Osteoblast (primary cell): ENCODE measurements around the gene EGLN1. TPM values are rescaled to one million over a fixed set of nuclear protein-coding genes. Genes with fewer than 3 reads are reported as not detected.
A peak's percentile ranks its signal among the peaks of the same experiment; 100 is the strongest.

Experiments used
- DNase-seq: peaks from one replicate; pipeline ENCODE4 v3.0.0; 2011; ENCODE audit warnings: low spot score, mixed read lengths; ENCODE audit not compliant: insufficient read length; ENCODE audit errors: missing footprints
- H2AFZ ChIP-seq: 2 replicates; pipeline ENCODE4 v1.6.0; 2011; ENCODE audit warnings: mild to moderate bottlenecking, low read length
- H3K27ac ChIP-seq: 2 replicates; pipeline ENCODE4 v1.5.1; 2011; ENCODE audit warnings: mild to moderate bottlenecking, low read depth, low read length, moderate library complexity
- H3K27me3 ChIP-seq: 2 replicates; pipeline ENCODE4 v1.6.0; 2012; ENCODE audit warnings: mild to moderate bottlenecking, control low read depth, inconsistent platforms, low read length, moderate library complexity; ENCODE audit not compliant: insufficient read depth
- H3K36me3 ChIP-seq: 2 replicates; pipeline ENCODE4 v1.5.1; 2011; ENCODE audit warnings: mild to moderate bottlenecking, low read length, control low read depth, moderate library complexity; ENCODE audit not compliant: insufficient read depth
- H3K4me1 ChIP-seq: 2 replicates; pipeline ENCODE4 v1.5.1; 2011; ENCODE audit warnings: mild to moderate bottlenecking, low read length, control low read depth, moderate library complexity; ENCODE audit not compliant: insufficient read depth
- H3K4me2 ChIP-seq: 2 replicates; pipeline ENCODE4 v1.6.0; 2011; ENCODE audit warnings: mild to moderate bottlenecking, low read length; ENCODE audit not compliant: insufficient read depth
- H3K4me3 ChIP-seq: fragments of 200-600 bp; sonication (generic); 3 replicates; pipeline ENCODE4 v1.5.1; 2012; ENCODE audit warnings: mild to moderate bottlenecking, low read length, inconsistent platforms; ENCODE audit not compliant: insufficient read depth
- H3K79me2 ChIP-seq: 2 replicates; pipeline ENCODE4 v1.6.0; 2012; ENCODE audit warnings: mild to moderate bottlenecking, low read length, control low read depth, inconsistent platforms; ENCODE audit not compliant: insufficient read depth
- H3K9me3 ChIP-seq: 2 replicates; pipeline ENCODE4 v1.5.1; 2011; ENCODE audit warnings: low read depth, low read length, control low read depth
- H4K20me1 ChIP-seq: 2 replicates; pipeline ENCODE4 v1.6.0; 2012; ENCODE audit warnings: mild to moderate bottlenecking, low read length, control low read depth; ENCODE audit not compliant: insufficient read depth
- total RNA-seq: library from RNA; depleted of rRNA; stranded (reverse); fragments of >200 nt; gene quantifications from 2 replicates; pipeline ENCODE4 v1.2.3, GENCODE V29; 2012
- TF ChIP-seq, protein P1 (sequence below): IDR thresholded peaks from 2 replicates; pipeline ENCODE4 v1.5.1; 2011; ENCODE audit warnings: mild to moderate bottlenecking, low read depth, low read length, moderate library complexity; ENCODE audit errors: extremely low read depth

The EGLN1 gene
- total RNA-seq, 1 donor = 52.5 TPM

- TF ChIP-seq, protein P1, sequence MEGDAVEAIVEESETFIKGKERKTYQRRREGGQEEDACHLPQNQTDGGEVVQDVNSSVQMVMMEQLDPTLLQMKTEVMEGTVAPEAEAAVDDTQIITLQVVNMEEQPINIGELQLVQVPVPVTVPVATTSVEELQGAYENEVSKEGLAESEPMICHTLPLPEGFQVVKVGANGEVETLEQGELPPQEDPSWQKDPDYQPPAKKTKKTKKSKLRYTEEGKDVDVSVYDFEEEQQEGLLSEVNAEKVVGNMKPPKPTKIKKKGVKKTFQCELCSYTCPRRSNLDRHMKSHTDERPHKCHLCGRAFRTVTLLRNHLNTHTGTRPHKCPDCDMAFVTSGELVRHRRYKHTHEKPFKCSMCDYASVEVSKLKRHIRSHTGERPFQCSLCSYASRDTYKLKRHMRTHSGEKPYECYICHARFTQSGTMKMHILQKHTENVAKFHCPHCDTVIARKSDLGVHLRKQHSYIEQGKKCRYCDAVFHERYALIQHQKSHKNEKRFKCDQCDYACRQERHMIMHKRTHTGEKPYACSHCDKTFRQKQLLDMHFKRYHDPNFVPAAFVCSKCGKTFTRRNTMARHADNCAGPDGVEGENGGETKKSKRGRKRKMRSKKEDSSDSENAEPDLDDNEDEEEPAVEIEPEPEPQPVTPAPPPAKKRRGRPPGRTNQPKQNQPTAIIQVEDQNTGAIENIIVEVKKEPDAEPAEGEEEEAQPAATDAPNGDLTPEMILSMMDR = no peak
- Histone ChIP-seq H3K9me3 (no peaks in the 10 kb centered on the region), H4K20me1 (peaks cover 53% of the 10 kb centered on the region), H3K27ac (no peak overlapping the region), H3K27me3 (no peaks in the 10 kb centered on the region), H3K79me2 (peaks cover 69% of the 10 kb centered on the region), H3K4me3 (peak overlapping the region; percentile 49), H3K4me1 (peaks cover 40% of the 10 kb centered on the region), H3K36me3 (no peaks in the 10 kb centered on the region), H2AFZ (no peak overlapping the region), H3K4me2 (peak overlapping the region; percentile 98)
- no peak for DNase-seq
These were observed 87.1 kb downstream of the EGLN1 start for GRCh38 chr1:231334952-231335351.

DNA sequence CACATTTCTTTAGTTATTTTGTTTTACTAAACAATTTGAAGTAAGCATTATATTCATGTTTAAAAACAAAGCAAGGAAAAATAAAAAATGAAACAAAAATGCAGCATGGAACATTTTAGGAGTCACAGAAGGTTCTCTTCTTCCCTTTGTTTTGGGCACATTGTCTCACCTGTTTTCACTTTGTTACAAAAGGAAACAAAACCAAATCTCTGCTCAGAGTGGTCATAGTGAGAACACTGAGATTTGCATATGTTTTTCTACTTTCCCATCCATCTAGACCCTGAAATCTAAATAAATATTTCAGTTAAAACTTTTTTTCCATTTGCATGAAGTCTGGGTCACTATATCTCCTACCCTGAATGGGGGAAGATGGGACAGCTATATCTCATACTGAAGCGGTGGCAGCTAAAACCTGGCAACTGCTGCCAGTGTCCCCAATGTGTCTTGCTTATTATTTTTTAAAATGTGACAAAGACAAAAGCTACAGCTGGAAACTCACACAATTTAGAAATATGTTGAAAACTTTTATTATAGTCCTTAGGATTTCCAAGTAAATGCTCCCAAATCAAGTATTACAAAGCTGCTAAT, 87.9 kb downstream of the EGLN1 start:
- TF ChIP-seq, protein P1 = no peak

GRCh38 chr1:231332761-231333160, 89.3 kb downstream of the EGLN1 start:
- Histone ChIP-seq H3K4me1 (peaks cover 32% of the 10 kb centered on the region), H3K79me2 (peaks cover 51% of the 10 kb centered on the region)

More for the DNA sequence above, 87.9 kb downstream of the EGLN1 start:
- Histone ChIP-seq H2AFZ (no peak overlapping the region), H3K4me2 (peak overlapping the region; percentile 98), H3K27me3 (no peaks in the 10 kb centered on the region), H3K4me1 (peaks cover 35% of the 10 kb centered on the region), H3K4me3 (peak overlapping the region; percentile 49), H3K36me3 (no peaks in the 10 kb centered on the region), H4K20me1 (peaks cover 50% of the 10 kb centered on the region), H3K79me2 (peaks cover 61% of the 10 kb centered on the region), H3K27ac (no peak overlapping the region), H3K9me3 (no peaks in the 10 kb centered on the region)
- DNase-seq = peak; percentile 69

DNA sequence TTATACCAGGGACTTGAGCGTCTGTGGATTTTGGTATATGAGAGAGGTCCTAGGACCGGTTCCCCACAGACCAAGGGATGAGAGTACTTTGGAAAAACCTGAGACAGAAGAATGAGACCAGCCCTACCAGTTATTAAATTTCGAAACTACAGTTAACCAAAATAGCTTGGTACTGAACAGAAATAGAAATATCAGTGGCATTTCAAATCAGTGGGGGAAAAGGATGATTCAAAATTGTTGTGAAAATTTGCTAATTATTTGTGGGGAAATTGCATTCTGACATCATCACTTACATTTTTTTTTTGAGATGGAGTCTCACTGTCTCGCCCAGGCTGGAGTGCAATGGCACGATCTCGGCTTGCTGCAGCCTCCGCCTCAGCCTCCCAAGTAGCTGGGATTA, 92.6 kb downstream of the EGLN1 start:
- Histone ChIP-seq H3K36me3 (no peaks in the 10 kb centered on the region), H3K27me3 (no peaks in the 10 kb centered on the region), H3K4me2 (no peak overlapping the region), H3K27ac (no peak overlapping the region), H3K4me3 (no peak overlapping the region), H3K79me2 (peaks cover 19% of the 10 kb centered on the region), H3K4me1 (peaks cover 8% of the 10 kb centered on the region), H3K9me3 (no peaks in the 10 kb centered on the region), H4K20me1 (peaks cover 21% of the 10 kb centered on the region), H2AFZ (no peak overlapping the region)
- TF ChIP-seq, protein P1 = no peak
- no peak for DNase-seq

More at GRCh38 chr1:231332761-231333160, 89.3 kb downstream of the EGLN1 start:
- no peak overlapping the region for H2AFZ ChIP-seq
- TF ChIP-seq, protein P1 = no peak
- H3K9me3 ChIP-seq = no peaks in the 10 kb centered on the region
- no peak for DNase-seq
- H3K27ac ChIP-seq = no peak overlapping the region
- no peaks in the 10 kb centered on the region for H3K36me3 ChIP-seq
- H3K4me3 ChIP-seq = no peak overlapping the region
- H4K20me1 ChIP-seq = peaks cover 46% of the 10 kb centered on the region
- no peaks in the 10 kb centered on the region for H3K27me3 ChIP-seq
- H3K4me2 ChIP-seq = peak overlapping the region; percentile 98
